ENCODE data around the gene HSD17B7. TPM values are rescaled to one million over a fixed set of nuclear protein-coding genes. Genes with fewer than 3 reads are reported as not detected.

HSD17B7 gene
- total and polyA plus RNA-seq, 10 of the 15 experiments (the other 5 are each of a cell fraction or from before 2014, with no cell fraction given) = 32.9 to 88.1 (median 36.3) TPM

GRCh38 chr1:162854245-162854882, 63.9 kb downstream of the HSD17B7 start:
- Histone ChIP-seq H3K27me3 (replicated peaks in 1 of 2; ENCODE audit: control insufficient read depth in 2 of 2, insufficient read depth in 2 of 2, low read length in 1 of 2) (0 out of 4 replicates have a peak, but pooled peaks cover 0 to 1% of the 10 kb centered on the region in 2 experiments), H3K79me2 (ENCODE audit: control insufficient read depth, insufficient read depth, low read length) (no peaks in the 10 kb centered on the region), H3K9ac (ENCODE audit: control insufficient read depth, insufficient read depth, low read length) (no peak overlapping the region), H3K4me3 (no peak overlapping the region), H3K4me1 (ENCODE audit: control insufficient read depth, insufficient read depth, low read length) (no peaks in the 10 kb centered on the region), H3K27ac (ENCODE audit: control insufficient read depth, insufficient read depth) (no peak overlapping the region), H4K20me1 (ENCODE audit: control insufficient read depth, insufficient read depth) (no peaks in the 10 kb centered on the region), H2AFZ (ENCODE audit: control insufficient read depth, low read depth, low read length) (no peak overlapping the region), H3K36me3 (ENCODE audit: control insufficient read depth in 2 of 2, insufficient read depth in 2 of 2, low read length in 1 of 2) (no peaks in the 10 kb centered on the region), H3K9me3 (replicated peaks; ENCODE audit: control insufficient read depth, insufficient read depth, low read length) (no peaks in the 10 kb centered on the region), H3K4me2 (ENCODE audit: control insufficient read depth, insufficient read depth) (no peak overlapping the region)
- POLR2A ChIA-PET = no interaction called here
- SMC1A ChIA-PET (ENCODE audit: uncharacterized antibody, unreplicated experiment) = interaction anchor here (0.7 to 2.1 kb wide), 10 partner anchors 9 to 461 kb away, joined by 3 to 33 read pairs (median 4); no protein-coding TSS in a partner anchor
- ATAC-seq (peak; percentile 94), DNase-seq (ENCODE audit: low read depth, low spot score) (no peak), FAIRE-seq (peak; percentile 90)
- WGBS (ENCODE audit: insufficient coverage, insufficient replicate concordance, low lambda C conversion rate, missing lambda C conversion rate) = 24% methylated on average over 4 of the region's 4 CpGs
- RAD21 ChIA-PET (ENCODE audit: unreplicated experiment) = interaction anchor here (0.8 to 2.0 kb wide), 6 partner anchors 54 to 461 kb away, joined by 3 to 31 read pairs (median 3); no protein-coding TSS in a partner anchor
- in situ Hi-C loops (cut with MboI) = loop anchor here (10.0 kb wide), 1 partner anchor 320 kb away; no protein-coding TSS in a partner anchor
- CTCF ChIA-PET = interaction anchor here (0.7 to 4.0 kb wide), 27 partner anchors 9 to 497 kb away, joined by 3 to 76 read pairs (median 5); partner anchors contain the start of gene NUF2
- intact Hi-C loops (cut with micrococcal nuclease; ENCODE audit: unreplicated experiment) = loop anchor here (1.0 kb wide), 1 partner anchor 461 kb away; no protein-coding TSS in a partner anchor
- no TSS peak for BruUV-seq (replicated peaks)
- TF ChIP-seq SPI1 (IDR thresholded peaks at IDR 0.05; ENCODE audit: borderline replicate concordance, insufficient read depth, low read depth, low read length) = peak; percentile 74; the same call in 1 of the 2 replicates
- no peak for TF ChIP-seq BCL11A (IDR thresholded peaks at IDR 0.05; ENCODE audit: low read depth, low read length)
- no peak for TF ChIP-seq JUNB (IDR thresholded peaks at IDR 0.05)
- no peak for TF ChIP-seq STAT3 (IDR thresholded peaks at IDR 0.05; ENCODE audit: low read depth, low read length)
- TF ChIP-seq CBX3 (IDR thresholded peaks at IDR 0.05; ENCODE audit: borderline replicate concordance, low read depth) = no peak
- no peak for TF ChIP-seq EED (IDR thresholded peaks at IDR 0.05; ENCODE audit: low read depth)
- TF ChIP-seq SMARCA5 (IDR thresholded peaks at IDR 0.05) = no peak
- TF ChIP-seq TAF1 (IDR thresholded peaks at IDR 0.05; ENCODE audit: borderline replicate concordance, low read depth, low read length) = no peak
- TF ChIP-seq RELB (IDR thresholded peaks at IDR 0.05; ENCODE audit: low read depth) = no peak
- no peak for TF ChIP-seq SIX5 (IDR thresholded peaks at IDR 0.05; ENCODE audit: low read depth, low read length, severe bottlenecking)
- TF ChIP-seq STAT1 (conservative IDR thresholded peaks at IDR 0.05) = no peak
- no peak for TF ChIP-seq HDGF (IDR thresholded peaks at IDR 0.05)
- no peak for TF ChIP-seq CREM (IDR thresholded peaks at IDR 0.05; ENCODE audit: low read depth)
- TF ChIP-seq CTCF (IDR thresholded peaks at IDR 0.05 in 2 of 3, conservative IDR thresholded peaks at IDR 0.05 in 1 of 3; ENCODE audit: control insufficient read depth in 2 of 3, extremely low read depth in 1 of 3, insufficient read depth in 1 of 3, low read depth in 3 of 3, low read length in 3 of 3) = peak; percentile 70 to 81 (median 72)
- TF ChIP-seq ZNF384 (IDR thresholded peaks at IDR 0.05; ENCODE audit: borderline replicate concordance, low read depth, low read length) = no peak
- TF ChIP-seq ZBTB40 (IDR thresholded peaks at IDR 0.05; ENCODE audit: borderline replicate concordance) = no peak
- no peak for TF ChIP-seq CHD1 (IDR thresholded peaks at IDR 0.05; ENCODE audit: low read depth, low read length)

All from GM12878 (cell line).